HCT116 (cell line): ENCODE measurements around the gene SH3TC2. TPM values are rescaled to one million over a fixed set of nuclear protein-coding genes. Genes with fewer than 3 reads are reported as not detected.

Source experiments
- ATAC-seq: fragments of 200-7000 bp; cut with Tn5 transposase; 2 replicates; pipeline ENCODE4 v1.9.1; 2020; ENCODE audit warnings: mild to moderate bottlenecking, moderate library complexity
- BruUV-seq: library from RNA; stranded (reverse); fragments of 400-500 nt; replicated peaks from 2 replicates; lab custom pipeline; 2021; lab: Mats Ljungman, UMichigan
- CTCF ChIA-PET: fragments of 300-600 bp; sonication (Branson Sonifier 250); formaldehyde crosslinking; loops from one replicate; lab custom pipeline; 2021; ENCODE audit warnings: antibody characterized with exemption; lab: Charles Lee
- POLR2A ChIA-PET: fragments of 300-600, 350-600 bp; sonication (Branson Sonifier 250); formaldehyde crosslinking; loops from one replicate; lab custom pipeline; 2021; ENCODE audit warnings: antibody characterized with exemption; lab: Charles Lee
- RAD21 ChIA-PET, 2 experiments: fragments of 300-600 bp; sonication (Branson Sonifier 250); formaldehyde crosslinking; loops; one replicate each; lab custom pipeline; 2023; ENCODE audit warnings: low total read pairs in 2 of 2; ENCODE audit not compliant: uncharacterized antibody in 2 of 2, unreplicated experiment in 2 of 2, low non-redundant PET in 1 of 2; lab: Charles Lee
- DNase-seq: peaks from one replicate; pipeline ENCODE4 v3.0.0-alpha.2; 2010; ENCODE audit warnings: low read depth, low spot score
- H2AFZ ChIP-seq: fragments of 200-600 bp; shearing (Covaris generic), sonication (generic); 2 replicates; pipeline ENCODE4 v1.6.1; 2017; ENCODE audit warnings: low read depth, mixed run types, mixed read lengths, antibody characterized with exemption, low read length; ENCODE audit not compliant: poor library complexity, severe bottlenecking
- H3K27ac ChIP-seq: 2 replicates; pipeline ENCODE4 v1.5.1; 2012; ENCODE audit warnings: low read depth, low read length
- H3K27me3 ChIP-seq: fragments of 200-600 bp; sonication (generic); 2 replicates; pipeline ENCODE4 v1.6.1; 2016; ENCODE audit warnings: mixed run types, low read length, mixed read lengths; ENCODE audit not compliant: insufficient read depth
- H3K36me3 ChIP-seq, 2 experiments: fragments of 200-500 bp in 1 of 2; fragments of 200-600 bp in 1 of 2; sonication (Bioruptor generic) in 1 of 2; sonication (generic) in 1 of 2; 2 replicates each; pipeline versions ENCODE4 v1.5.1 to v1.6.1; 2014 to 2016; ENCODE audit warnings: low read length in 2 of 2, inconsistent platforms in 1 of 2, mixed read lengths in 1 of 2, mixed run types in 1 of 2; ENCODE audit not compliant: insufficient read depth in 2 of 2, control insufficient read depth in 1 of 2
- H3K4me1 ChIP-seq, 2 experiments: fragments of 200-600 bp in 1 of 2; sonication (generic) in 1 of 2; 2 replicates each; pipeline versions ENCODE4 v1.5.1 to v1.6.1; 2012 to 2017; ENCODE audit warnings: low read length in 2 of 2, inconsistent platforms in 1 of 2, mild to moderate bottlenecking in 1 of 2, mixed read lengths in 1 of 2, mixed run types in 1 of 2, moderate library complexity in 1 of 2; ENCODE audit not compliant: insufficient read depth in 2 of 2, control insufficient read depth in 1 of 2
- H3K4me2 ChIP-seq: fragments of 200-600 bp; sonication (generic); 2 replicates; pipeline ENCODE4 v1.6.1; 2017; ENCODE audit warnings: mixed run types, low read length, mixed read lengths
- H3K4me3 ChIP-seq, 2 experiments: fragments of 200-600 bp in 1 of 2; sonication (generic) in 1 of 2; replicated peaks in 1 of 2; 2 replicates each; pipeline ENCODE4 v1.5.1; 2011 to 2016; ENCODE audit warnings: low read length in 2 of 2, control low read depth in 1 of 2, low read depth in 1 of 2, mild to moderate bottlenecking in 1 of 2, mixed read lengths in 1 of 2, mixed run types in 1 of 2
- H3K79me2 ChIP-seq: fragments of 200-600 bp; sonication (generic); 2 replicates; pipeline ENCODE4 v1.6.1; 2017; ENCODE audit warnings: mild to moderate bottlenecking, mixed run types, low read length, moderate library complexity, mixed read lengths; ENCODE audit not compliant: insufficient read depth
- H3K9ac ChIP-seq: fragments of 200-600 bp; sonication (generic); 2 replicates; pipeline ENCODE4 v1.6.1; 2016; ENCODE audit warnings: low read length, mixed read lengths
- H3K9me2 ChIP-seq: fragments of 200-600 bp; sonication (generic), shearing (Covaris generic); 2 replicates; pipeline ENCODE4 v1.6.1; 2017; ENCODE audit warnings: mixed run types, mild to moderate bottlenecking, moderate library complexity; ENCODE audit not compliant: insufficient read depth
- H3K9me3 ChIP-seq, 2 experiments: fragments of 200-500 bp in 1 of 2; fragments of 200-600 bp in 1 of 2; sonication (Bioruptor generic) in 1 of 2; sonication (generic) in 1 of 2; 2 replicates each; pipeline ENCODE4 v1.6.1; 2014 to 2017; ENCODE audit warnings: low read length in 2 of 2, mixed read lengths in 2 of 2, inconsistent platforms in 1 of 2, low read depth in 1 of 2, mild to moderate bottlenecking in 1 of 2, mixed run types in 1 of 2, moderate library complexity in 1 of 2; ENCODE audit not compliant: control insufficient read depth in 1 of 2, insufficient read depth in 1 of 2
- H4K20me1 ChIP-seq: fragments of 200-600 bp; sonication (generic), shearing (Covaris generic); 2 replicates; pipeline ENCODE4 v1.6.1; 2017; ENCODE audit warnings: mixed run types, mild to moderate bottlenecking, moderate library complexity; ENCODE audit not compliant: insufficient read depth
- CBX3 ChIP-seq: IDR thresholded peaks from 2 replicates; pipeline ENCODE4 v1.6.1; 2012; ENCODE audit warnings: low read depth
- CEBPB ChIP-seq: IDR thresholded peaks from 2 replicates; pipeline ENCODE4 v1.6.1; 2012; ENCODE audit warnings: low read depth
- CTCF ChIP-seq, 3 experiments: fragments of 200-600 bp in 1 of 3; sonication (generic) in 1 of 3; IDR thresholded peaks in 2 of 3; conservative IDR thresholded peaks in 1 of 3; 2 replicates each; pipeline ENCODE4 v1.5.1; 2012 to 2017; ENCODE audit warnings: low read depth in 2 of 3, low read length in 2 of 3, antibody characterized with exemption in 1 of 3, borderline replicate concordance in 1 of 3, control low read depth in 1 of 3, mild to moderate bottlenecking in 1 of 3, mixed read lengths in 1 of 3, mixed run types in 1 of 3, moderate library complexity in 1 of 3; ENCODE audit not compliant: insufficient read depth in 1 of 3
- ELF1 ChIP-seq: IDR thresholded peaks from 2 replicates; pipeline ENCODE4 v1.6.1; 2012; ENCODE audit warnings: low read depth, borderline replicate concordance
- EZH2 ChIP-seq: fragments of 200-600 bp; sonication (generic); IDR thresholded peaks from 2 replicates; pipeline ENCODE4 v1.6.1; 2017; ENCODE audit warnings: antibody characterized with exemption, mixed run types
- EZH2phosphoT487 ChIP-seq: fragments of 200-600 bp; IDR thresholded peaks from 2 replicates; pipeline ENCODE4 v1.6.1; 2018; ENCODE audit warnings: antibody characterized with exemption, borderline replicate concordance
- JUND ChIP-seq: IDR thresholded peaks from 2 replicates; pipeline ENCODE4 v1.6.1; 2012
- POLR2A ChIP-seq: IDR thresholded peaks from 2 replicates; pipeline ENCODE4 v1.7.0; 2011; ENCODE audit warnings: borderline replicate concordance; ENCODE audit not compliant: insufficient read depth, insufficient read length; ENCODE audit errors: extremely low read depth
- POLR2AphosphoS5 ChIP-seq: IDR thresholded peaks from 2 replicates; pipeline ENCODE4 v1.6.1; 2011; ENCODE audit warnings: mild to moderate bottlenecking, low read depth, low read length, moderate library complexity
- SIN3A ChIP-seq: IDR thresholded peaks from 2 replicates; pipeline ENCODE4 v1.6.1; 2012; ENCODE audit warnings: low read depth
- SP1 ChIP-seq: IDR thresholded peaks from 2 replicates; pipeline ENCODE4 v1.6.1; 2012; ENCODE audit warnings: low read depth
- SRF ChIP-seq: IDR thresholded peaks from 2 replicates; pipeline ENCODE4 v1.6.1; 2012; ENCODE audit warnings: low read depth
- TCF7L2 ChIP-seq: IDR thresholded peaks from 2 replicates; pipeline ENCODE4 v1.7.0; 2011; ENCODE audit warnings: borderline replicate concordance, inconsistent platforms; ENCODE audit not compliant: insufficient read depth, insufficient read length; ENCODE audit errors: extremely low read depth
- YY1 ChIP-seq: IDR thresholded peaks from 2 replicates; pipeline ENCODE4 v1.6.1; 2011; ENCODE audit warnings: low read length, low read depth, moderate library complexity, mild to moderate bottlenecking; ENCODE audit not compliant: insufficient replicate concordance; ENCODE audit errors: extremely low read depth
- ZFX ChIP-seq: fragments of 450-650 bp; IDR thresholded peaks from 2 replicates; pipeline ENCODE4 v1.6.1; 2017
- ZNF274 ChIP-seq: fragments of 200-500 bp; sonication (Bioruptor generic); IDR thresholded peaks from 2 replicates; pipeline ENCODE4 v1.6.1; 2014; ENCODE audit warnings: mild to moderate bottlenecking, low read depth, low read length, inconsistent platforms
- intact Hi-C: fragments of 100-400 bp; cut with micrococcal nuclease; formaldehyde crosslinking; loops from 2 replicates; pipeline ENCODE4 v1.10.0; 2022
- total RNA-seq: library from RNA; stranded (reverse); gene quantifications from one replicate; pipeline ENCODE4 v1.2.1, GENCODE V29; 2021; ENCODE audit not compliant: unreplicated experiment
- TF ChIP-seq, protein P1 (sequence below): IDR thresholded peaks from 2 replicates; pipeline ENCODE4 v1.6.1; 2012
- TF ChIP-seq, protein P2 (sequence below): IDR thresholded peaks from 2 replicates; pipeline ENCODE4 v1.6.1; 2012
- TF ChIP-seq, protein P3 (sequence below): IDR thresholded peaks from 2 replicates; pipeline ENCODE4 v1.6.1; 2012; ENCODE audit warnings: low read depth

SH3TC2 gene
- total RNA-seq, 1 experiment from 2014 or later: 12.8 TPM

GRCh38 chr5:148996270-148996669 is 66.6 kb downstream of the SH3TC2 start:
- Histone ChIP-seq H2AFZ (no peak overlapping the region), H3K27me3 (no peaks in the 10 kb centered on the region), H3K9me3 (no peaks in the 10 kb centered on the region), H3K27ac (no peak overlapping the region), H4K20me1 (no peaks in the 10 kb centered on the region), H3K4me3 (no peak overlapping the region), H3K36me3 (no peaks in the 10 kb centered on the region), H3K4me1 (peaks cover 0 to under 1% of the 10 kb centered on the region in 2 experiments; a peak in 1 of 4 replicates), H3K4me2 (no peak overlapping the region), H3K9ac (no peak overlapping the region), H3K79me2 (no peaks in the 10 kb centered on the region), H3K9me2 (no peaks in the 10 kb centered on the region; the same call in 1 of the 2 replicates)
- ChIA-PET RAD21 (no interaction called here), POLR2A (no interaction called here), CTCF (interaction anchor here (0.9 to 2.3 kb wide), 8 partner anchors 8 to 265 kb away, joined by 3 to 9 read pairs (median 6); no protein-coding TSS in a partner anchor)
- no peak for DNase-seq
- no TSS peak for BruUV-seq
- TF ChIP-seq TCF7L2: no peak
- TF ChIP-seq EZH2: no peak
- TF ChIP-seq YY1: no peak
- no peak for TF ChIP-seq EZH2phosphoT487
- no peak for TF ChIP-seq ZNF274
- TF ChIP-seq SP1: no peak
- no peak for TF ChIP-seq CBX3
- no peak for TF ChIP-seq SRF
- TF ChIP-seq, protein P1, sequence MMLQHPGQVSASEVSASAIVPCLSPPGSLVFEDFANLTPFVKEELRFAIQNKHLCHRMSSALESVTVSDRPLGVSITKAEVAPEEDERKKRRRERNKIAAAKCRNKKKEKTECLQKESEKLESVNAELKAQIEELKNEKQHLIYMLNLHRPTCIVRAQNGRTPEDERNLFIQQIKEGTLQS: no peak
- TF ChIP-seq, protein P2, sequence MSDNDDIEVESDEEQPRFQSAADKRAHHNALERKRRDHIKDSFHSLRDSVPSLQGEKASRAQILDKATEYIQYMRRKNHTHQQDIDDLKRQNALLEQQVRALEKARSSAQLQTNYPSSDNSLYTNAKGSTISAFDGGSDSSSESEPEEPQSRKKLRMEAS: no peak
- TF ChIP-seq JUND: no peak
- no peak for TF ChIP-seq POLR2A
- TF ChIP-seq, protein P3, sequence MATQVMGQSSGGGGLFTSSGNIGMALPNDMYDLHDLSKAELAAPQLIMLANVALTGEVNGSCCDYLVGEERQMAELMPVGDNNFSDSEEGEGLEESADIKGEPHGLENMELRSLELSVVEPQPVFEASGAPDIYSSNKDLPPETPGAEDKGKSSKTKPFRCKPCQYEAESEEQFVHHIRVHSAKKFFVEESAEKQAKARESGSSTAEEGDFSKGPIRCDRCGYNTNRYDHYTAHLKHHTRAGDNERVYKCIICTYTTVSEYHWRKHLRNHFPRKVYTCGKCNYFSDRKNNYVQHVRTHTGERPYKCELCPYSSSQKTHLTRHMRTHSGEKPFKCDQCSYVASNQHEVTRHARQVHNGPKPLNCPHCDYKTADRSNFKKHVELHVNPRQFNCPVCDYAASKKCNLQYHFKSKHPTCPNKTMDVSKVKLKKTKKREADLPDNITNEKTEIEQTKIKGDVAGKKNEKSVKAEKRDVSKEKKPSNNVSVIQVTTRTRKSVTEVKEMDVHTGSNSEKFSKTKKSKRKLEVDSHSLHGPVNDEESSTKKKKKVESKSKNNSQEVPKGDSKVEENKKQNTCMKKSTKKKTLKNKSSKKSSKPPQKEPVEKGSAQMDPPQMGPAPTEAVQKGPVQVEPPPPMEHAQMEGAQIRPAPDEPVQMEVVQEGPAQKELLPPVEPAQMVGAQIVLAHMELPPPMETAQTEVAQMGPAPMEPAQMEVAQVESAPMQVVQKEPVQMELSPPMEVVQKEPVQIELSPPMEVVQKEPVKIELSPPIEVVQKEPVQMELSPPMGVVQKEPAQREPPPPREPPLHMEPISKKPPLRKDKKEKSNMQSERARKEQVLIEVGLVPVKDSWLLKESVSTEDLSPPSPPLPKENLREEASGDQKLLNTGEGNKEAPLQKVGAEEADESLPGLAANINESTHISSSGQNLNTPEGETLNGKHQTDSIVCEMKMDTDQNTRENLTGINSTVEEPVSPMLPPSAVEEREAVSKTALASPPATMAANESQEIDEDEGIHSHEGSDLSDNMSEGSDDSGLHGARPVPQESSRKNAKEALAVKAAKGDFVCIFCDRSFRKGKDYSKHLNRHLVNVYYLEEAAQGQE: no peak
- no peak for TF ChIP-seq SIN3A
- TF ChIP-seq ZFX: no peak
- no peak for TF ChIP-seq CTCF (IDR thresholded peaks at IDR 0.05 in 2 of 3, conservative IDR thresholded peaks at IDR 0.05 in 1 of 3; ENCODE audit: borderline replicate concordance in 1 of 3, insufficient read depth in 1 of 3, low read depth in 2 of 3, low read length in 2 of 3)
- no peak for TF ChIP-seq POLR2AphosphoS5
- no peak for TF ChIP-seq ELF1
- no peak for TF ChIP-seq CEBPB
- intact Hi-C loops: loop anchor here (5.0 kb wide), 1 partner anchor 174 kb away; no protein-coding TSS in a partner anchor
- ATAC-seq: no peak
